Mucosa of descending colon (tissue), 3 donors: ENCODE data around the gene ZC3H14. TPM values are rescaled to one million over a fixed set of nuclear protein-coding genes. Genes with fewer than 3 reads are reported as not detected.

ENCODE experiments used
- ATAC-seq: fragments of 200-7000 bp; cut with Tn5 transposase; one replicate; pipeline ENCODE4 v1.9.1; 2020; ENCODE audit warnings: mild to moderate bottlenecking, moderate library complexity
- DNase-seq, 3 donors: peaks; one replicate each; pipeline ENCODE4 v3.0.0-alpha.2; 2020
- H3K36me3 ChIP-seq: fragments of 200-600 bp; one replicate; pipeline ENCODE4 v1.8.0; 2021; ENCODE audit warnings: low read depth, mild to moderate bottlenecking
- H3K4me1 ChIP-seq: fragments of 200-600 bp; one replicate; pipeline ENCODE4 v1.8.0; 2021; ENCODE audit warnings: low read depth, mild to moderate bottlenecking
- H3K4me3 ChIP-seq: fragments of 200-600 bp; one replicate; pipeline ENCODE4 v1.8.0; 2021; ENCODE audit warnings: mild to moderate bottlenecking
- H3K9me3 ChIP-seq: fragments of 200-600 bp; one replicate; pipeline ENCODE4 v1.8.0; 2021; ENCODE audit warnings: mild to moderate bottlenecking
- intact Hi-C, 2 donors: fragments of 100-400 bp; cut with DNase I in 1 of 2; cut with micrococcal nuclease in 1 of 2; formaldehyde crosslinking; loops; one replicate each; pipeline versions ENCODE4 v1.11.0 to v1.11.1; 2022; cut with DNase I, micrococcal nuclease
- total RNA-seq, 3 donors: library from RNA; stranded (reverse); fragmentation: NEBNext Ultra II Directional in 2 of 3; extraction: Animal tissue kit (Norgen Biotek cat#: 25700) in 2 of 3; gene quantifications; one replicate each; pipeline versions ENCODE4 v1.2.1 to v1.2.4, GENCODE V29; 2021 to 2023
- TF ChIP-seq, protein P1 (sequence below): fragments of 200-600 bp; IDR thresholded peaks from one replicate; pipeline ENCODE4 v1.8.0; 2022; ENCODE audit warnings: antibody characterized with exemption, mild to moderate bottlenecking
- donor health status: DM: no; HTN: no; CAD: no; lungs with moderate emphysema.
- donor health status: DM: no; HTN: no; CAD: no.
- donor health status: DM: no; HTN: yes; CAD: no.

The ZC3H14 gene
- total RNA-seq, 3 donors from 2014 or later: 55.9 to 72.9 (median 70.7) TPM

DNA sequence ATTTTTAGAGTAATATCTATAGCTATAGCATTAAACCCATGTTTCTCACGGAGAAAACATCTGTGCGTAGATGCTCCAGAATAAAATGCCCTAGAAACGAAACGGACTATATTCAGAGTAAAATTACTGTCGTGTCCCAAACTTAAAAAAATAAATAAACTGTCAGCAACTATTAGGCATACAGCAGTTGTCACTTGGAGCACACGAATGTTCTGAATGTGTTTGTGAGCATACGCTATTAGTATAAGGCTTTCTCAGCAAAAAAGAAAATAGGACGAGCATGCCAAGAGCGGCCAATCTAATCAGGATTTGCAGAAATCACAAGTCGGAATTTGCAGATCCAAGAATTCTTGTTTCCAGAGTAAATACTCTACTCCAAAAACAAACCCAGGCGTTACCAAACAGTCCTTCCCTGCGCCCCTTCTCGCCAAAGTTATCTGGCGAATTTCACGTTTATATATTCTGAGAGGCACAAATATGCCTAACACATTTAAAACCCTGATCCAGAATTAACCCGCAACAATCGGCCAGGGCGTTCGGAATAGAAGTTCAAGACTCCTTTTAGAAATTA, 8.9 kb upstream of the ZC3H14 start:
- no peak for DNase-seq

GRCh38 chr14:88554457-88555286, 8.2 kb upstream of the ZC3H14 start, which contains the start of gene PTPN21:
TSS of gene PTPN21 (minus strand) at chr14:88555007. CDS start at chr14:88550417, 4,590 bp downstream.
- DNase-seq (peak; percentile 79 to 89 (median 83)), ATAC-seq (peak; percentile 83)
- peaks cover 8% of the 10 kb centered on the region for H3K4me1 ChIP-seq
- intact Hi-C loops: no loop called here
- no peaks in the 10 kb centered on the region for H3K36me3 ChIP-seq
- TF ChIP-seq, protein P1, sequence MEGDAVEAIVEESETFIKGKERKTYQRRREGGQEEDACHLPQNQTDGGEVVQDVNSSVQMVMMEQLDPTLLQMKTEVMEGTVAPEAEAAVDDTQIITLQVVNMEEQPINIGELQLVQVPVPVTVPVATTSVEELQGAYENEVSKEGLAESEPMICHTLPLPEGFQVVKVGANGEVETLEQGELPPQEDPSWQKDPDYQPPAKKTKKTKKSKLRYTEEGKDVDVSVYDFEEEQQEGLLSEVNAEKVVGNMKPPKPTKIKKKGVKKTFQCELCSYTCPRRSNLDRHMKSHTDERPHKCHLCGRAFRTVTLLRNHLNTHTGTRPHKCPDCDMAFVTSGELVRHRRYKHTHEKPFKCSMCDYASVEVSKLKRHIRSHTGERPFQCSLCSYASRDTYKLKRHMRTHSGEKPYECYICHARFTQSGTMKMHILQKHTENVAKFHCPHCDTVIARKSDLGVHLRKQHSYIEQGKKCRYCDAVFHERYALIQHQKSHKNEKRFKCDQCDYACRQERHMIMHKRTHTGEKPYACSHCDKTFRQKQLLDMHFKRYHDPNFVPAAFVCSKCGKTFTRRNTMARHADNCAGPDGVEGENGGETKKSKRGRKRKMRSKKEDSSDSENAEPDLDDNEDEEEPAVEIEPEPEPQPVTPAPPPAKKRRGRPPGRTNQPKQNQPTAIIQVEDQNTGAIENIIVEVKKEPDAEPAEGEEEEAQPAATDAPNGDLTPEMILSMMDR: no peak
- no peaks in the 10 kb centered on the region for H3K9me3 ChIP-seq
- peak within 1 kb of the TSS; percentile 44 for H3K4me3 ChIP-seq

More for the DNA sequence above, 8.9 kb upstream of the ZC3H14 start:
- no peak for ATAC-seq
- Histone ChIP-seq H3K9me3 (no peaks in the 10 kb centered on the region), H3K4me1 (peaks cover 8% of the 10 kb centered on the region), H3K36me3 (no peaks in the 10 kb centered on the region), H3K4me3 (peak overlapping the region; percentile 44)
- TF ChIP-seq, protein P1: no peak
- intact Hi-C loops: no loop called here

DNA sequence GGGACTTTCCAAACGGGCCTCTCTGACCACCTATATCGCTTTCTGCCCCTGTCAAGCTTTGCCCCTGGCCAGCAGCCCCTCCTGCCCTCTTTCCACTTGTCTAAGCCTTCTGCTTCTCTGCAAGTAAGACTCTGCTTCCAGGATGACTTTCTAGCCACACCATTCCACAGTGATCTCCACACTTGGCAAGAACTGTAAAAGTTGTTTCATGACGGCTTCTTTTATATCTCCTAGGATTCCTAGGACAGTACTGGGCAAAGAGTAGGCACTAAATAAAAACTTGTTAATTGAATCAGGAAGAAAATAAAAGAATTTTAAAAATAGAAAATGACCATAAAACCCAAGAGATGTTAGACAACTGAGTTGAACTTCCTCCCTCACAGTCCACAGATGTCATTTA, 6.3 kb upstream of the ZC3H14 start:
- DNase-seq: no peak
- Histone ChIP-seq H3K4me3 (no peak overlapping the region), H3K4me1 (no peaks in the 10 kb centered on the region), H3K36me3 (no peaks in the 10 kb centered on the region), H3K9me3 (no peaks in the 10 kb centered on the region)
- TF ChIP-seq, protein P1: no peak
- intact Hi-C loops: no loop called here
- no peak for ATAC-seq

GRCh38 chr14:88559852-88560251, 3.0 kb upstream of the ZC3H14 start:
- H3K4me1 ChIP-seq: peaks cover 18% of the 10 kb centered on the region
- H3K36me3 ChIP-seq: no peaks in the 10 kb centered on the region
- ATAC-seq (no peak), DNase-seq (no peak)
- TF ChIP-seq, protein P1: no peak
- intact Hi-C loops: loop anchor here in 1 of 2 donors (5.0 kb wide), 1 partner anchor 68 kb away; no protein-coding TSS in a partner anchor
- H3K4me3 ChIP-seq: no peak overlapping the region
- H3K9me3 ChIP-seq: no peaks in the 10 kb centered on the region

DNA sequence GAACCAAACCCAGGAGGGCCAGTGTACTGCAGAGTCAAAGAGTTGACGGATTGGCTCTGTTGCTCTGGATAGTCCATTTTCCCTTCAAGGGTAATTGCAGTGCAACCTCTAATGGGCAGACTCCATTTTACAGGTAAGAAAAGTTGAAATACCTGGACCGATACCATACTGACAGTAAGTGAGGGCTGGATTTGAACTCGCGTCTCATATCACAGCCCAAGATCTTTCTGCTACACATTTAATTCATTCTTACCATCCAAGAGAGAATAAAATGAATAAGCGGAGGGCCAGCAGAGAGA, 356 bp upstream of the ZC3H14 start:
- ATAC-seq (no peak), DNase-seq (no peak)
- TF ChIP-seq, protein P1: no peak
- no peaks in the 10 kb centered on the region for H3K9me3 ChIP-seq
- H3K36me3 ChIP-seq: no peaks in the 10 kb centered on the region
- peak overlapping the region; percentile 75 for H3K4me3 ChIP-seq
- peaks cover 19% of the 10 kb centered on the region for H3K4me1 ChIP-seq
- intact Hi-C loops: loop anchor here in 1 of 2 donors (5.0 kb wide), 1 partner anchor 70 kb away; no protein-coding TSS in a partner anchor
